ENCODE results near the gene MICALL1.

The MICALL1 gene

DNA sequence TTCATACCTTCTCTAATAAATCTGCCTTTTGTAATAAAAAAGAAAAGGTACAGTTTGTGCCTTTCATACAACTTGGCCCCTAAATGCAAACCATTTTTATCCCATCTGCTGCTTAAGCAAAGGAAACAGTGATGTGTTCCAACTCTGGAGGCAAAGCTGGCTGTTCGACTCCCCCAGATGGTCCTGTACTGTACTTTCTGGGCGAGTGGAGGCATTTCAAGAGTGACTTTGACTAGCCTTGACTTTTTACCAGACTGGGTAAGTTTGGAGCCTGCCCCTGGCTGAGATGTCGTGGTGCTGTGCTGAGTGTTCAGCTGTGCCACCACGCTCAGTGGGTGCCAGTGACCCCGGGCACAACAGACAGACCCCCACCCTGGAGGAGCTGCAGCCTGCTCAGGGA, 10.2 kb downstream of the MICALL1 start:
- Histone ChIP-seq H3K4me2 (ENCODE audit: insufficient read depth, low read length) (no peak overlapping the region), H3K4me3 (ENCODE audit: low read depth in 1 of 2, low read length in 2 of 2) (no peak overlapping the region), H2AFZ (ENCODE audit: low read depth, low read length) (no peak overlapping the region), H3K36me3 (ENCODE audit: insufficient read depth, low read length) (peaks cover 28% of the 10 kb centered on the region), H3K27me3 (ENCODE audit: insufficient read depth, low read length, poor library complexity) (no peaks in the 10 kb centered on the region), H3K9ac (ENCODE audit: low read depth, low read length) (no peak overlapping the region), H3K79me2 (ENCODE audit: insufficient read depth, low read length) (no peaks in the 10 kb centered on the region), H3K27ac (ENCODE audit: low read length) (no peak overlapping the region), H4K20me1 (ENCODE audit: insufficient read depth, low read length) (no peaks in the 10 kb centered on the region), H3K9me3 (ENCODE audit: insufficient read depth, low read length, severe bottlenecking) (no peaks in the 10 kb centered on the region), H3K4me1 (ENCODE audit: insufficient read depth, low read length) (no peaks in the 10 kb centered on the region)
- DNase-seq (no peak), ATAC-seq (ENCODE audit: insufficient read depth, low read depth) (no peak)
- TF ChIP-seq, protein P1, sequence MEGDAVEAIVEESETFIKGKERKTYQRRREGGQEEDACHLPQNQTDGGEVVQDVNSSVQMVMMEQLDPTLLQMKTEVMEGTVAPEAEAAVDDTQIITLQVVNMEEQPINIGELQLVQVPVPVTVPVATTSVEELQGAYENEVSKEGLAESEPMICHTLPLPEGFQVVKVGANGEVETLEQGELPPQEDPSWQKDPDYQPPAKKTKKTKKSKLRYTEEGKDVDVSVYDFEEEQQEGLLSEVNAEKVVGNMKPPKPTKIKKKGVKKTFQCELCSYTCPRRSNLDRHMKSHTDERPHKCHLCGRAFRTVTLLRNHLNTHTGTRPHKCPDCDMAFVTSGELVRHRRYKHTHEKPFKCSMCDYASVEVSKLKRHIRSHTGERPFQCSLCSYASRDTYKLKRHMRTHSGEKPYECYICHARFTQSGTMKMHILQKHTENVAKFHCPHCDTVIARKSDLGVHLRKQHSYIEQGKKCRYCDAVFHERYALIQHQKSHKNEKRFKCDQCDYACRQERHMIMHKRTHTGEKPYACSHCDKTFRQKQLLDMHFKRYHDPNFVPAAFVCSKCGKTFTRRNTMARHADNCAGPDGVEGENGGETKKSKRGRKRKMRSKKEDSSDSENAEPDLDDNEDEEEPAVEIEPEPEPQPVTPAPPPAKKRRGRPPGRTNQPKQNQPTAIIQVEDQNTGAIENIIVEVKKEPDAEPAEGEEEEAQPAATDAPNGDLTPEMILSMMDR (IDR thresholded peaks at IDR 0.05; ENCODE audit: borderline replicate concordance, extremely low read depth, low read length, poor library complexity, severe bottlenecking): no peak
- TF ChIP-seq EZH2 (IDR thresholded peaks at IDR 0.05; ENCODE audit: borderline replicate concordance, low read depth, low read length, severe bottlenecking): no peak

GRCh38 chr22:37917874-37918548, 11.9 kb downstream of the MICALL1 start:
- Histone ChIP-seq H3K79me2 (ENCODE audit: insufficient read depth, low read length) (no peaks in the 10 kb centered on the region), H3K27ac (ENCODE audit: low read length) (no peak overlapping the region), H2AFZ (ENCODE audit: low read depth, low read length) (no peak overlapping the region), H4K20me1 (ENCODE audit: insufficient read depth, low read length) (no peaks in the 10 kb centered on the region), H3K27me3 (ENCODE audit: insufficient read depth, low read length, poor library complexity) (no peaks in the 10 kb centered on the region), H3K9me3 (ENCODE audit: insufficient read depth, low read length, severe bottlenecking) (no peaks in the 10 kb centered on the region), H3K9ac (ENCODE audit: low read depth, low read length) (no peak overlapping the region), H3K4me2 (ENCODE audit: insufficient read depth, low read length) (no peak overlapping the region), H3K4me3 (ENCODE audit: low read depth in 1 of 2, low read length in 2 of 2) (no peak overlapping the region), H3K36me3 (ENCODE audit: insufficient read depth, low read length) (peaks cover 24% of the 10 kb centered on the region), H3K4me1 (ENCODE audit: insufficient read depth, low read length) (no peaks in the 10 kb centered on the region)
- ATAC-seq (ENCODE audit: insufficient read depth, low read depth) (no peak), DNase-seq (no peak)
- no peak for TF ChIP-seq EZH2 (IDR thresholded peaks at IDR 0.05; ENCODE audit: borderline replicate concordance, low read depth, low read length, severe bottlenecking)
- TF ChIP-seq, protein P1 (IDR thresholded peaks at IDR 0.05; ENCODE audit: borderline replicate concordance, extremely low read depth, low read length, poor library complexity, severe bottlenecking): no peak

DNA sequence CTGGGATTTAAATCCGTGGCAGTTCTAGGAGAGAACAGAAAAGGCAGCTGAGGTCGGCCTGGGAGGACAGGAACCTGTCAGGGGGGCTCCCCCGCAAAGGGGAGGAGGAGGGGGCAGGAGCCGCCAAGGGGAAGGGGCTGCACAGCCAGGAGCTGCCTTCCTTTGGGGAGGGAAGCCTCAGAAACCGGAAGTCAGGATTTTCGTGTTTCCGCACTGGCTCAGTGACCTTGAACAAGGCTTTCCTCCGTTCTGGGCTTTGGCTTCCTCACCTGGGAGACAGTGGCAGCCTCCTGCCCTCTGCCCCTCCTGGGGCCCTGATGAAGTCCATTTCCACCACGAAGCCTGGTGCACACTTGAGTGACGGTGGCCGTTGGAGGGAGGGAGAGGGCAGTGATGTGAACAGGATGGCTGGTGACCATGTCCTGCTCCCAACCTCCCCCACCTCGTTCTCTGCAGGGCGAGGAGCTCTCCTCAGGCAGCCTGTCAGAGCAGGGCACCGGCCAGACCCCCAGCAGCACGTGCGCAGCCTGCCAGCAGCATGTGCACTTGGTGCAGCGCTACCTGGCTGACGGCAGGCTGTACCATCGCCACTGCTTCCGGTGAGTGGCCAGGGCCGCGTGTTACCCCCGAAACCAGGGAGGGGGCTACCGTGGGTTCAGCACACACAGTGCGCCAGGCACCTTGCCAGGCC, 12.6 kb downstream of the MICALL1 start:
- Histone ChIP-seq H4K20me1 (ENCODE audit: insufficient read depth, low read length) (no peaks in the 10 kb centered on the region), H3K4me3 (ENCODE audit: low read depth in 1 of 2, low read length in 2 of 2) (no peak overlapping the region), H3K4me2 (ENCODE audit: insufficient read depth, low read length) (no peak overlapping the region), H2AFZ (ENCODE audit: low read depth, low read length) (no peak overlapping the region), H3K9ac (ENCODE audit: low read depth, low read length) (no peak overlapping the region), H3K79me2 (ENCODE audit: insufficient read depth, low read length) (no peaks in the 10 kb centered on the region), H3K9me3 (ENCODE audit: insufficient read depth, low read length, severe bottlenecking) (no peaks in the 10 kb centered on the region), H3K27me3 (ENCODE audit: insufficient read depth, low read length, poor library complexity) (no peaks in the 10 kb centered on the region), H3K4me1 (ENCODE audit: insufficient read depth, low read length) (no peaks in the 10 kb centered on the region), H3K36me3 (ENCODE audit: insufficient read depth, low read length) (peaks cover 22% of the 10 kb centered on the region), H3K27ac (ENCODE audit: low read length) (no peak overlapping the region)
- TF ChIP-seq, protein P1 (IDR thresholded peaks at IDR 0.05; ENCODE audit: borderline replicate concordance, extremely low read depth, low read length, poor library complexity, severe bottlenecking): no peak
- TF ChIP-seq EZH2 (IDR thresholded peaks at IDR 0.05; ENCODE audit: borderline replicate concordance, low read depth, low read length, severe bottlenecking): no peak
- DNase-seq: no peak
- no peak for ATAC-seq (ENCODE audit: insufficient read depth, low read depth)
